ENCODE measurements around the gene TBX19. TPM values are rescaled to one million over a fixed set of nuclear protein-coding genes. Genes with fewer than 3 reads are reported as not detected.

TBX19 gene
- total and polyA plus RNA-seq, 2 of the 4 experiments (the other 2 are of a cell fraction) = 0.18 to 0.89 TPM

DNA sequence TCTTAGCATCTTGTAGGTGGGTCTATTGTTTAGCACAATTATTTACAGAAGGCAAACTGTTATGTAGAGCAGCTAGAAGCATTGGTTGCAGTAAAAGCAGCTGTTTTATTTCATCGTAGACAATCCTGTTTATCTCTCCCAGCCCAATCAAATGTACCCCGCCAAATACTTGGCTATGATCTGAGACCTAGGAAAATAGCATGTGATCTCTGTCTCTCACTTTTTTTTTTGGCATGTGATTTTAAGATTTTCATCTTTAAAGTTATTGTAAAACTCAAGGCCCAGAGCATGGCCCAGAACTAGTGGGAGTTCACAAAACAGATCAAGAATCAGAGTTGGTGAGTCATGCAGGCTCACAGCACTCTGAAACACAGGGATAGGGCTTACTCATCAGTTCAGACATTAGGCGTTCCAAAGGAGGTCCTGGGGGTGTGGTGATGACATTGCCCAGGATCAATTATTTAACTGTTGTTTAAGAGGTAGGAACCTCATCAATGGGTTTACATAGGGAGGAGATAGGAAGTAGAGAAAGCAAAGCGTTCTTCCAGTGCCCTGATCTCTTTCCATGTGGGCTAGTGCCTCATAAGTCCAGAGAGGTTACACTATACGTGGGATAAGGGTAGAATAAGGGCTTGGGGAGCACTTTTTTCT, 40.2 kb downstream of the TBX19 start:
- H2BK20ac ChIP-seq (ENCODE audit: low read depth, low read length) = no peak overlapping the region
- H4K91ac ChIP-seq (ENCODE audit: insufficient read depth, low read depth, low read length) = no peak overlapping the region
- no peaks in the 10 kb centered on the region for H3K27me3 ChIP-seq (ENCODE audit: control insufficient read depth, insufficient read depth, low read length)
- H4K20me1 ChIP-seq (ENCODE audit: insufficient read depth, low read length) = no peaks in the 10 kb centered on the region
- ChIA-PET CTCF (interaction anchor here (0.7 to 1.3 kb wide), 2 partner anchors 13 to 455 kb away, joined by 3 read pairs; no protein-coding TSS in a partner anchor), POLR2A (ENCODE audit: unreplicated experiment) (no interaction called here)
- no peak overlapping the region for H3K23ac ChIP-seq (ENCODE audit: low read depth, low read length)
- intact Hi-C loops (cut with micrococcal nuclease) = loop anchor here (5.0 kb wide), 1 partner anchor 94 kb away; the partner anchor contains the start of gene SFT2D2
- H3K56ac ChIP-seq (ENCODE audit: extremely low read depth, insufficient read depth, low read length) = no peak overlapping the region
- H2AK9ac ChIP-seq (replicated peaks; ENCODE audit: low read depth, low read length, poor library complexity) = no peak overlapping the region
- in situ Hi-C loops (cut with MboI; ENCODE audit: low sequenced_read_pairs) = no loop called here
- H2AK5ac ChIP-seq (ENCODE audit: low read depth, low read length) = no peak overlapping the region
- BruUV-seq (replicated peaks) = no TSS peak
- no peak overlapping the region for H4K8ac ChIP-seq (ENCODE audit: low read depth in 2 of 2, low read length in 2 of 2)
- no peak overlapping the region for H3K9ac ChIP-seq (ENCODE audit: low read depth, low read length)
- peaks cover 4% of the 10 kb centered on the region; the same call in 1 of the 2 replicates for H3K4me1 ChIP-seq (ENCODE audit: control insufficient read depth, insufficient read depth, low read length)
- dilution Hi-C loops (cut with HindIII; ENCODE audit: low sequenced_read_pairs, unreplicated experiment) = no loop called here
- peaks cover 4% of the 10 kb centered on the region; the same call in 1 of the 2 replicates for H3K9me1 ChIP-seq (ENCODE audit: insufficient read depth, low read length)
- H3K14ac ChIP-seq (replicated peaks; ENCODE audit: low read depth, low read length) = no peak overlapping the region
- H3K27ac ChIP-seq (ENCODE audit: insufficient read depth, low read length) = peak overlapping the region; percentile 25; the same call in 1 of the 2 replicates
- H3K18ac ChIP-seq (ENCODE audit: low read depth, low read length) = no peak overlapping the region
- H3K4ac ChIP-seq (ENCODE audit: low read depth, low read length) = no peak overlapping the region
- ATAC-seq (ENCODE audit: low read depth) = peak; percentile 100
- no peaks in the 10 kb centered on the region for H3K36me3 ChIP-seq (ENCODE audit: control insufficient read depth, insufficient read depth, low read length)
- H2AFZ ChIP-seq (replicated peaks; ENCODE audit: low read length, poor library complexity) = no peak overlapping the region
- DNase-seq = peak; percentile 91
- H3K4me2 ChIP-seq (ENCODE audit: low read depth, low read length) = 0 out of 2 replicates have a peak overlapping the region, but pooled peaks have one; percentile 3
- H2BK15ac ChIP-seq (ENCODE audit: low read depth, low read length) = no peak overlapping the region
- no peak overlapping the region for H2BK120ac ChIP-seq (ENCODE audit: low read depth, low read length)
- TF ChIP-seq, protein P1, sequence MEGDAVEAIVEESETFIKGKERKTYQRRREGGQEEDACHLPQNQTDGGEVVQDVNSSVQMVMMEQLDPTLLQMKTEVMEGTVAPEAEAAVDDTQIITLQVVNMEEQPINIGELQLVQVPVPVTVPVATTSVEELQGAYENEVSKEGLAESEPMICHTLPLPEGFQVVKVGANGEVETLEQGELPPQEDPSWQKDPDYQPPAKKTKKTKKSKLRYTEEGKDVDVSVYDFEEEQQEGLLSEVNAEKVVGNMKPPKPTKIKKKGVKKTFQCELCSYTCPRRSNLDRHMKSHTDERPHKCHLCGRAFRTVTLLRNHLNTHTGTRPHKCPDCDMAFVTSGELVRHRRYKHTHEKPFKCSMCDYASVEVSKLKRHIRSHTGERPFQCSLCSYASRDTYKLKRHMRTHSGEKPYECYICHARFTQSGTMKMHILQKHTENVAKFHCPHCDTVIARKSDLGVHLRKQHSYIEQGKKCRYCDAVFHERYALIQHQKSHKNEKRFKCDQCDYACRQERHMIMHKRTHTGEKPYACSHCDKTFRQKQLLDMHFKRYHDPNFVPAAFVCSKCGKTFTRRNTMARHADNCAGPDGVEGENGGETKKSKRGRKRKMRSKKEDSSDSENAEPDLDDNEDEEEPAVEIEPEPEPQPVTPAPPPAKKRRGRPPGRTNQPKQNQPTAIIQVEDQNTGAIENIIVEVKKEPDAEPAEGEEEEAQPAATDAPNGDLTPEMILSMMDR (conservative IDR thresholded peaks at IDR 0.05; ENCODE audit: low read depth, low read length) = no peak
- TF ChIP-seq FOS (IDR thresholded peaks at IDR 0.05; ENCODE audit: low read depth, low read length) = peak; percentile 93
- no peak for TF ChIP-seq CHD1 (IDR thresholded peaks at IDR 0.05; ENCODE audit: low read depth, low read length)
- no peak for TF ChIP-seq MXI1 (IDR thresholded peaks at IDR 0.05; ENCODE audit: borderline replicate concordance, low read depth, low read length)
- no peak for TF ChIP-seq RCOR1 (IDR thresholded peaks at IDR 0.05; ENCODE audit: insufficient replicate concordance, low read length)
- TF ChIP-seq CEBPB (IDR thresholded peaks at IDR 0.05; ENCODE audit: low read depth, low read length) = peak; percentile 24; the same call in 1 of the 2 replicates
- peak; percentile 52; the same call in 1 of the 2 replicates for TF ChIP-seq NFE2L2 (IDR thresholded peaks at IDR 0.05; ENCODE audit: low read depth, low read length)
- TF ChIP-seq, protein P2, sequence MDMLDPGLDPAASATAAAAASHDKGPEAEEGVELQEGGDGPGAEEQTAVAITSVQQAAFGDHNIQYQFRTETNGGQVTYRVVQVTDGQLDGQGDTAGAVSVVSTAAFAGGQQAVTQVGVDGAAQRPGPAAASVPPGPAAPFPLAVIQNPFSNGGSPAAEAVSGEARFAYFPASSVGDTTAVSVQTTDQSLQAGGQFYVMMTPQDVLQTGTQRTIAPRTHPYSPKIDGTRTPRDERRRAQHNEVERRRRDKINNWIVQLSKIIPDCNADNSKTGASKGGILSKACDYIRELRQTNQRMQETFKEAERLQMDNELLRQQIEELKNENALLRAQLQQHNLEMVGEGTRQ (IDR thresholded peaks at IDR 0.05; ENCODE audit: low read depth, low read length) = no peak
- no peak for TF ChIP-seq RAD21 (IDR thresholded peaks at IDR 0.05; ENCODE audit: low read length)
- TF ChIP-seq, protein P3, sequence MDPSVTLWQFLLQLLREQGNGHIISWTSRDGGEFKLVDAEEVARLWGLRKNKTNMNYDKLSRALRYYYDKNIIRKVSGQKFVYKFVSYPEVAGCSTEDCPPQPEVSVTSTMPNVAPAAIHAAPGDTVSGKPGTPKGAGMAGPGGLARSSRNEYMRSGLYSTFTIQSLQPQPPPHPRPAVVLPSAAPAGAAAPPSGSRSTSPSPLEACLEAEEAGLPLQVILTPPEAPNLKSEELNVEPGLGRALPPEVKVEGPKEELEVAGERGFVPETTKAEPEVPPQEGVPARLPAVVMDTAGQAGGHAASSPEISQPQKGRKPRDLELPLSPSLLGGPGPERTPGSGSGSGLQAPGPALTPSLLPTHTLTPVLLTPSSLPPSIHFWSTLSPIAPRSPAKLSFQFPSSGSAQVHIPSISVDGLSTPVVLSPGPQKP (IDR thresholded peaks at IDR 0.05; ENCODE audit: borderline replicate concordance, low read depth, low read length) = no peak
- peak; percentile 44 for TF ChIP-seq MAFK (IDR thresholded peaks at IDR 0.05; ENCODE audit: low read depth, low read length)
- no CpG with 5 or more reads among the region's 5 CpGs for WGBS, 2 experiments (ENCODE audit: extremely low coverage in 2 of 2, insufficient read length in 1 of 2)
- H3K9me3 ChIP-seq (ENCODE audit: control insufficient read depth, insufficient read depth, low read length) = no peaks in the 10 kb centered on the region
- H4K5ac ChIP-seq (ENCODE audit: low read depth, low read length) = no peak overlapping the region
- H3K4me3 ChIP-seq (ENCODE audit: insufficient read depth, low read depth, low read length) = no peak overlapping the region
- no peak overlapping the region for H2BK5ac ChIP-seq (ENCODE audit: low read depth, low read length, poor library complexity, severe bottlenecking)
- no peaks in the 10 kb centered on the region for H3K79me1 ChIP-seq (ENCODE audit: low read depth in 1 of 2, low read length in 2 of 2)
